Measurements from ENCODE around the gene MOSMO.

MOSMO gene

DNA sequence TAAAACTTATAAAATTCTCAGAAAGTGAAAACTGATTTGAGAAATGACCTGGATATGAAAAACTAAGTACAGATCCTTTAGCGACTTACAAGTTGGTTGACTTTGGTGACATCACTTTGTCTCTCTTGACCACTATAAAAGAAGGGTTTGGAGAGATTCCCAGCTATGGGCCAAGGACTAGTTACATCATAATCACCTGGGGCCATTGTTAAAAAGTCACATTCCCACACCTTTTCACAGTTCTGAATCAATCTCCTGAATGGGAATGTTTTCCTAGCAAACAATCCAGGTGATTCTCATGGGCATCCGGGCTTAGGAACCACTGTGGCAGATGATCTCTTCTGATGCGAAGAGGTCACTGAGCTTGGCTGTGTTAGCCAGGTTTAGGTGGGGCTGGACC is 83.8 kb downstream of the MOSMO start:
- Histone ChIP-seq H3K4me2 (ENCODE audit: insufficient read depth, low read length) (no peak overlapping the region), H3K4me1 (ENCODE audit: insufficient read depth, low read length) (no peaks in the 10 kb centered on the region), H3K9me3 (ENCODE audit: insufficient read depth, low read length, severe bottlenecking) (no peaks in the 10 kb centered on the region), H4K20me1 (ENCODE audit: insufficient read depth, low read length) (no peaks in the 10 kb centered on the region), H3K27me3 (ENCODE audit: insufficient read depth, low read length, poor library complexity) (peaks cover 4% of the 10 kb centered on the region), H3K9ac (ENCODE audit: low read depth, low read length) (no peak overlapping the region), H3K4me3 (ENCODE audit: low read depth in 1 of 2, low read length in 2 of 2) (no peak overlapping the region), H3K36me3 (ENCODE audit: insufficient read depth, low read length) (no peaks in the 10 kb centered on the region), H2AFZ (ENCODE audit: low read depth, low read length) (no peak overlapping the region), H3K79me2 (ENCODE audit: insufficient read depth, low read length) (no peaks in the 10 kb centered on the region), H3K27ac (ENCODE audit: low read length) (no peak overlapping the region)
- TF ChIP-seq CTCF (IDR thresholded peaks at IDR 0.05; ENCODE audit: borderline replicate concordance, extremely low read depth, low read length, poor library complexity, severe bottlenecking) (no peak), EZH2 (IDR thresholded peaks at IDR 0.05; ENCODE audit: borderline replicate concordance, low read depth, low read length, severe bottlenecking) (no peak)
- DNase-seq (no peak), ATAC-seq (ENCODE audit: insufficient read depth, low read depth) (no peak)

- H3K36me3 ChIP-seq (ENCODE audit: insufficient read depth, low read length): no peaks in the 10 kb centered on the region
- no peaks in the 10 kb centered on the region for H4K20me1 ChIP-seq (ENCODE audit: insufficient read depth, low read length)
- H3K4me3 ChIP-seq (ENCODE audit: low read depth in 1 of 2, low read length in 2 of 2): no peak within 1 kb of the TSS
- ATAC-seq (ENCODE audit: insufficient read depth, low read depth) (no peak), DNase-seq (no peak)
- H3K79me2 ChIP-seq (ENCODE audit: insufficient read depth, low read length): no peaks in the 10 kb centered on the region
- peaks cover 6% of the 10 kb centered on the region for H3K27me3 ChIP-seq (ENCODE audit: insufficient read depth, low read length, poor library complexity)
- no peak within 1 kb of the TSS for H3K27ac ChIP-seq (ENCODE audit: low read length)
- no peak within 1 kb of the TSS for H2AFZ ChIP-seq (ENCODE audit: low read depth, low read length)
- no peaks in the 10 kb centered on the region for H3K4me1 ChIP-seq (ENCODE audit: insufficient read depth, low read length)
- H3K4me2 ChIP-seq (ENCODE audit: insufficient read depth, low read length): no peak within 1 kb of the TSS
- TF ChIP-seq EZH2 (IDR thresholded peaks at IDR 0.05; ENCODE audit: borderline replicate concordance, low read depth, low read length, severe bottlenecking): no peak
- TF ChIP-seq CTCF (IDR thresholded peaks at IDR 0.05; ENCODE audit: borderline replicate concordance, extremely low read depth, low read length, poor library complexity, severe bottlenecking): no peak
- no peaks in the 10 kb centered on the region for H3K9me3 ChIP-seq (ENCODE audit: insufficient read depth, low read length, severe bottlenecking)
- no peak within 1 kb of the TSS for H3K9ac ChIP-seq (ENCODE audit: low read depth, low read length)
Measured at GRCh38 chr16:22092143-22092933, 84.4 kb downstream of the MOSMO start, which contains the start of gene VWA3A. VWA3A (plus strand) TSS chr16:22092541; CDS start chr16:22092638, 97 bp downstream.

GRCh38 chr16:22093331-22093730 is 85.4 kb downstream of the MOSMO start:
- Histone ChIP-seq H3K27ac (ENCODE audit: low read length) (no peak overlapping the region), H3K9me3 (ENCODE audit: insufficient read depth, low read length, severe bottlenecking) (no peaks in the 10 kb centered on the region), H2AFZ (ENCODE audit: low read depth, low read length) (no peak overlapping the region), H3K36me3 (ENCODE audit: insufficient read depth, low read length) (no peaks in the 10 kb centered on the region), H3K4me1 (ENCODE audit: insufficient read depth, low read length) (no peaks in the 10 kb centered on the region), H3K9ac (ENCODE audit: low read depth, low read length) (no peak overlapping the region), H3K4me2 (ENCODE audit: insufficient read depth, low read length) (no peak overlapping the region), H4K20me1 (ENCODE audit: insufficient read depth, low read length) (no peaks in the 10 kb centered on the region), H3K4me3 (ENCODE audit: low read depth in 1 of 2, low read length in 2 of 2) (no peak overlapping the region), H3K79me2 (ENCODE audit: insufficient read depth, low read length) (no peaks in the 10 kb centered on the region), H3K27me3 (ENCODE audit: insufficient read depth, low read length, poor library complexity) (peaks cover 9% of the 10 kb centered on the region)
- DNase-seq (no peak), ATAC-seq (ENCODE audit: insufficient read depth, low read depth) (no peak)
- TF ChIP-seq EZH2 (IDR thresholded peaks at IDR 0.05; ENCODE audit: borderline replicate concordance, low read depth, low read length, severe bottlenecking) (no peak), CTCF (IDR thresholded peaks at IDR 0.05; ENCODE audit: borderline replicate concordance, extremely low read depth, low read length, poor library complexity, severe bottlenecking) (no peak)

Data from DND-41 (cell line).